HG02798 (cell line): Measurements from ENCODE around the gene EYA2.
"Not testable (repeated sequence)": the region's sequence is repeated elsewhere in the genome, so short reads cannot be mapped to it uniquely, and the experiment has no call there.

Source experiments
- ATAC-seq: cut with Tn5 transposase; IDR thresholded peaks from one replicate; pipeline ENCODE4 v1.9.1; 2021; ENCODE audit warnings: mild to moderate bottlenecking; ENCODE audit not compliant: unreplicated experiment, poor library complexity

The EYA2 gene, protein sequence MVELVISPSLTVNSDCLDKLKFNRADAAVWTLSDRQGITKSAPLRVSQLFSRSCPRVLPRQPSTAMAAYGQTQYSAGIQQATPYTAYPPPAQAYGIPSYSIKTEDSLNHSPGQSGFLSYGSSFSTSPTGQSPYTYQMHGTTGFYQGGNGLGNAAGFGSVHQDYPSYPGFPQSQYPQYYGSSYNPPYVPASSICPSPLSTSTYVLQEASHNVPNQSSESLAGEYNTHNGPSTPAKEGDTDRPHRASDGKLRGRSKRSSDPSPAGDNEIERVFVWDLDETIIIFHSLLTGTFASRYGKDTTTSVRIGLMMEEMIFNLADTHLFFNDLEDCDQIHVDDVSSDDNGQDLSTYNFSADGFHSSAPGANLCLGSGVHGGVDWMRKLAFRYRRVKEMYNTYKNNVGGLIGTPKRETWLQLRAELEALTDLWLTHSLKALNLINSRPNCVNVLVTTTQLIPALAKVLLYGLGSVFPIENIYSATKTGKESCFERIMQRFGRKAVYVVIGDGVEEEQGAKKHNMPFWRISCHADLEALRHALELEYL

DNA sequence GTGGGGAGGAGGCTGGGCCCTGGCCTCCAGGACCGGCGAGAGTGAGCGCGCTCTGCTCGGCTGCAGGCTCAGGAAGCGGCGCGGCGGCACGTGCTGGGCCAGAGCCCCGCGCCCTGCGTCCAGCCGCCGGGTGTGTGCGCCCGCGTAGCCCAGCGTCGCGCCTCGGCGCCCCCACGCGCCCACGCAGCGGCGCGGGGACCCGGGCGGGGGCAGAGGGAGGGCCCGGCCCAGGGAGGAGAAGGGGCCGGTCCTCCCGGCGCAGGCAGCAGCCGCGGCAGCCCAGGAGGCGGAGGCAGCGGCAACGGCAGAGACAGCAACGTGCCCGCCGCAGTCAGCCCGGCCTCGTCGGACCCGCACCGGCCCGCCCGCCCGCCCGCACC is at the start of gene EYA2:
TSS of gene EYA2 (plus strand) at position 265 of the 380 bp plus-strand sequence. CDS start 95,168 bp downstream, outside the sequence.
- no peak for ATAC-seq

GRCh38 chr20:46844965-46845364 is 49.7 kb upstream of the EYA2 start:
- ATAC-seq: no peak

DNA sequence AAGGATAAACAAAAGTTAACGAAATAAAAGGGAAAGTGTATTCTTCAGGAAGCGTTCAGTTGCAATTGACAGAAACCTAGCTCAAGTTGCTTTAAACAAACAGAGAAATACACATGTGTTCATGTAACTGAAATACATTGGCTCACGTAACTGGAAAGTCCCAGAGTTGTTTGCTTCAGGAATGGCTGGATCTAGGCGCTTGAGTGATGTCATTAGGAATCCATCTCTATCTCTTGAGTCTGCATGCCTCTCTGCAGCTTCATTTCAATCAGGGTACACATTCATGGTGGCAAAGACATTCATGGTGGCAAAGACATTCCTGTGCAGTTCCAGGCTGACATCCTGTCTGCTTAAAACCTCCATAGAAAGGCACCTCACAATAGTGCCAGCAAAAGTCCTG is 45.4 kb upstream of the EYA2 start:
- no peak for ATAC-seq

GRCh38 chr20:46849751-46850150 is 44.9 kb upstream of the EYA2 start:
- ATAC-seq: no peak

DNA sequence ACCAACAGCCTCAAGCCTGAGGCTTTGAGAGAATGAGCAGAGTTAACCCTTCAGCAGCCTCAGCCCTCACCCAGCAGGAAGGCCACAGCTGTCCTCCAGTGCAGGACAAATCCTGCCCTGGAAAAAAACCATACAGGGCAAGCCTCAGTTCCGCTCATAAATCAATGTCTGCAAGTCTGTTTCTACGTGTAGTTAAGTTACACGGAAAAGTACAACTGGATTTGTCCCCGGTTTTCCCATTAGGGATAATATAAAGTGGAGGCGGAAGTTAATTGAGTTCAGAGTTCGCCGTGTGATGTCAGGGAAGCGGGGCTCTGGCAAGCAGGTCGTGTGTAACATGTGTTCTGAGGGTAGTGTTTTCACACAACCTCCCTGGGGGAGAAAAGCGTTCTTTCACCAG is 44.2 kb upstream of the EYA2 start:
- no peak for ATAC-seq

DNA sequence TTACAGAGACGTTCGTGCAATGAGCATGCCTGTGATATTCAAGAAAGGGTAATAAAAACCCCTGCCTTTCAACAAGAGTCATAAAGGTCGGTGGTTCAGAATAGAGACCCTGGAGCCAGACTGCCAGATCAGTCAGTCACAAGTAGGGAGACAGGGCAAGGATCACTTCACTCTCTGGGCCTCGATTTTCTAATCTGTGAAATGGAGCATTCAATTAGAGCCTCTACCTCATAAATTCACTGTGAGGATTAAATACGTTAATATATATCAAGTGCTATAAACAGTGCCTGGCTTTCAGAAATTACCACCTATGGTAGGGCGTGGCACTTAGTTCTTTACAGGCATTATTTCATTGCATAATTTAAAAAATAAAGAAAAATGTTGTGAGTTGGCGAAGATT is 43.7 kb upstream of the EYA2 start:
- no peak for ATAC-seq

GRCh38 chr20:46851746-46852145 is 42.9 kb upstream of the EYA2 start:
- no peak for ATAC-seq

DNA sequence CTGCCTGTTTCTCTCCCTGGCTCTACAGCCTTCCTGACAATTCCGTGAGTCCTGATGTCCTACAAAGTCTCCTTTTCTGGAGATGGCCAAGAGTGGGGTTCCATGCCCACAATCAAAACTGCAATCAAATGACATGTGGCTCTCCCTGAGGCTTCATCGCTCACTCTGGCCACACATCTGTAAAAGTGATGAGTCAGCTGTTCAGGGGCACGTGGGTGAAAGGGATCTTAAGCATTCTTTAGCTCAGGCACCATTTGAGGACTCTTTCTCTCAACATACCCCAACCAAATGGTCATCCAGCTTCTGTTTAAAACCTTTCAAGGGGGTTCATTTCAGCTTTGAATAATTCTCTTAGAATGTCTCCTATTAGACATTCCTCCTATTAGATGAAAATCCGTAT is 42.3 kb upstream of the EYA2 start:
- ATAC-seq: no peak

GRCh38 chr20:46853926-46854325 is 40.7 kb upstream of the EYA2 start:
- ATAC-seq: no peak

- no peak for ATAC-seq
Observed at GRCh38 chr20:46857061-46857831, 37.4 kb upstream of the EYA2 start.

DNA sequence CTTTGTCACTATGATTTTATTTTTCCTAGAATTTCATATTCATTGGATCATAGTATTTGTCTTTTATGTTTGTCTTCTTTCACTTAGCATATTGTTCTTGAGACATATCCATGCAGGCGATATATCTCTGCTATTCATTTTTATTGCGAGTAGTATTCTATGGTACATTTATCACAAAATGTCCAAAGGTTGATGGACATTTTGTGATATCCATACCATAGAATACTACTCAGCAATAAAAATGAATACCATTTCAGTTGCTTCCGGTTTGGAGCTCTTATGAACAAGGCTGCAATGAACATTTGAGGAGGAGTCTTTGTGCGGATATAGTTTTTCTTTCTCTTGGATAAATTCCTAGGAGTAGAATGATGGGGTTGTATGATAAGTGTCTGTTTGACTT is 28.8 kb upstream of the EYA2 start:
- no peak for ATAC-seq

DNA sequence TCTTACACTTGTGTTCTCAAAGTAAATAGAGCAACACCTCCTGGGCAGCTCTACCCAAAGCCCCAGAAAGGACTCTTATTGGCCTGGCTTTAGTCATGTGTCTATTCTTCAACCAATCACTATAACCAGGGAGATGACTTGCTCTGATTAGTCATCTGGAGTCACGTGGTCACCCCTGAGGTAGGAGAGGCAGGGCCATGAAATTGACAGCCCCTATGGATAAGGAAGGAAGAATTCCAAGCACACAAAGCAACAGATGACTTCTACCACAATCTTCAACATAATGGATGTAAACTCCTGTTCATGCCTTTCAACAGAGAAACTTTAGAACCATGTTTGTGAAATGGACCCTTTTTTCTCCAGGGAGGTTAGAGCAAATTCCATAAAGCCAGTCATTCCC is 24.6 kb upstream of the EYA2 start:
- no peak for ATAC-seq

DNA sequence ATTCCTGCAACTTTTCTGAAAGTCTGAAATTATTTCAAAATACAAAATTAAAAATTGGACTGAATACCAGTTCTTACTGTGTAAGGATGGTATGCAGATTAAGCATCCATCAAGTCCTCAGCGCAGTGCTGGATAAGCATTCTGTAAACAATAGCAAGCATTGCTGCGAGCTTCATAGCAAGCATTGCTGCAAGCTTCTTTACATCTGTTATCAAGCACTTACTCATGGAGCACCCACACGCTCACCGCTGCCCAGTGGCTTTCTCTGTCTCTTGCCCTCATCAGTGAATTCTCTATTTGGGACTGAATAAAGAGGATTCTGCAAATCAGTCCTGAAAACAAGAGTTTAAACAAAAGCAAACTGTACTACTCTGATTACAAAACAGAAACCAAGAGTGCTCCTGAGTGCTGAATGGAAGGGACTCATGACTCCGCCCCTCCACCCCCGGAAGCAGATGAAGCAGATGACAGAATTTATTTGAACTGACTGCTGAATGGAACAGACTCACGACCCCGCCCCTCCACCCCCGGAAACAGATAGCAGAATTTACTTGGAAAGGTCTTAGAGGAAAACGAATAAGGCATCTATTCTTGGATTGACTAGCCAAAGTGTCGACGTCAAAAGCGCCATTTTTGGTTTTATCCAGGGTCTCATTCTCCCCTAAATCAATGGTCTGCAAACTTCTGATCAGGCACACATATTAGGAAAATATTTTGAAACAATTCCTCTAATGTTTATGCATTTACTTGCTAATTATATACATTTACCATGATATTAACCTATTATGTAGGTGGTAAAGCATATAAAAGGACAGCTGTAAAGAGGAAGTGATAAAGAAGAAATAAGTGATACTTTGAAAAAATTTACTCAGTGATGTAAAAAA is 22.1 kb upstream of the EYA2 start:
- ATAC-seq: no peak

DNA sequence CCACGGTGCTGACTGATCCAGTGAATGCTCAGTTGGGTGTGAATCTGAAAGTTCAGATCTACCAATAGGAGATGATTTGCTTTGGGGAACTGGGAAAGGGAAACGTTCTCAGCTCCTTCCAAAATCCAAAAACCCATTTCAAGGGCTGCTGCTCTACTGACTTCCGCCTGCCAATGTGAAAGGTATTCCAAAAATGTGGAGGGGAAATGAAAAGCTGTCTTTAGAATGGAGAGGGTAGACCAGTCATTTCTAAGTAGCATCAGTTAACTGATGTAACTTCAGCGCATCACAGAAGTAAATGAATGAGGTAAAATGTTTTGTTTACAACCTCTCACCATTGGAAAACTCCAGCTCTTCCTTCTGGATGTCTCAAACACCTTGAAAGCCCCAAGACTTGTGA is 19.6 kb upstream of the EYA2 start:
- no peak for ATAC-seq

GRCh38 chr20:46879386-46879785 is 15.3 kb upstream of the EYA2 start:
- ATAC-seq: no peak

- ATAC-seq: not testable (repeated sequence)
Observed at GRCh38 chr20:46879963-46880362, 14.7 kb upstream of the EYA2 start.

- no peak for ATAC-seq
Observed at GRCh38 chr20:46883892-46884291, 10.8 kb upstream of the EYA2 start.

- ATAC-seq: no peak
Observed at GRCh38 chr20:46890682-46891081, 4.0 kb upstream of the EYA2 start.

GRCh38 chr20:46893051-46893450 is 1.6 kb upstream of the EYA2 start:
- no peak for ATAC-seq

- no peak for ATAC-seq
Observed at GRCh38 chr20:46893877-46894578, 615 bp upstream of the EYA2 start.
